Activated naive CD8-positive, alpha-beta T cell treated with anti-CD3 and anti-CD28 coated beads for 36 hours (primary cell): ENCODE data around the gene GRHL1. TPM values are rescaled to one million over a fixed set of nuclear protein-coding genes. Genes with fewer than 3 reads are reported as not detected.
A peak's percentile ranks its signal among the peaks of the same experiment; 100 is the strongest.

Experiments
- DNase-seq: peaks from one replicate; pipeline ENCODE4 v3.0.0; 2021
- H3K27ac Mint-ChIP-seq: one replicate; pipeline ENCODE4 v1.8.0; 2022; ENCODE audit warnings: mild to moderate bottlenecking, moderate library complexity, mixed read lengths
- H3K27me3 Mint-ChIP-seq: one replicate; pipeline ENCODE4 v1.8.0; 2022; ENCODE audit warnings: mild to moderate bottlenecking, mixed read lengths
- H3K36me3 Mint-ChIP-seq: one replicate; pipeline ENCODE4 v1.8.0; 2021; ENCODE audit warnings: mild to moderate bottlenecking, mixed read lengths
- H3K4me1 Mint-ChIP-seq: one replicate; pipeline ENCODE4 v1.8.0; 2021; ENCODE audit warnings: mixed read lengths
- H3K4me3 Mint-ChIP-seq: one replicate; pipeline ENCODE4 v1.8.0; 2022; ENCODE audit warnings: mild to moderate bottlenecking, moderate library complexity, mixed read lengths
- H3K9me3 Mint-ChIP-seq: one replicate; pipeline ENCODE4 v1.8.0; 2022; ENCODE audit warnings: mixed read lengths
- total RNA-seq, 2 experiments: library from RNA; stranded (reverse); gene quantifications; one replicate each; pipeline ENCODE4 v1.2.3, GENCODE V29; 2021

GRHL1 gene
- total RNA-seq, 2 experiments from 2014 or later: 0.49 to 0.76 TPM

- Mint-ChIP-seq H3K9me3 (no peaks in the 10 kb centered on the region), H3K27ac (no peak overlapping the region), H3K4me3 (no peak overlapping the region), H3K4me1 (no peaks in the 10 kb centered on the region), H3K27me3 (peaks cover 1% of the 10 kb centered on the region), H3K36me3 (no peaks in the 10 kb centered on the region)
- no peak for DNase-seq
These were observed 10.1 kb upstream of the GRHL1 start for GRCh38 chr2:9941196-9941995.

GRCh38 chr2:9941996-9942390 is 9.5 kb upstream of the GRHL1 start:
- no peaks in the 10 kb centered on the region for H3K9me3 Mint-ChIP-seq
- no peak for DNase-seq
- no peaks in the 10 kb centered on the region for H3K4me1 Mint-ChIP-seq
- no peaks in the 10 kb centered on the region for H3K36me3 Mint-ChIP-seq
- H3K27me3 Mint-ChIP-seq: peaks cover 3% of the 10 kb centered on the region
- no peak overlapping the region for H3K4me3 Mint-ChIP-seq
- H3K27ac Mint-ChIP-seq: no peak overlapping the region

- DNase-seq: no peak
- Mint-ChIP-seq H3K4me1 (no peaks in the 10 kb centered on the region), H3K9me3 (no peaks in the 10 kb centered on the region), H3K27me3 (peaks cover 10% of the 10 kb centered on the region), H3K4me3 (no peak overlapping the region), H3K36me3 (no peaks in the 10 kb centered on the region), H3K27ac (no peak overlapping the region)
These were observed 7.1 kb upstream of the GRHL1 start for GRCh38 chr2:9944330-9944758.

- no peaks in the 10 kb centered on the region for H3K9me3 Mint-ChIP-seq
- peaks cover 20% of the 10 kb centered on the region for H3K27me3 Mint-ChIP-seq
- no peaks in the 10 kb centered on the region for H3K36me3 Mint-ChIP-seq
- H3K27ac Mint-ChIP-seq: no peak overlapping the region
- H3K4me3 Mint-ChIP-seq: no peak overlapping the region
- no peak for DNase-seq
- no peaks in the 10 kb centered on the region for H3K4me1 Mint-ChIP-seq
These were observed 5.9 kb upstream of the GRHL1 start for GRCh38 chr2:9945596-9945995.

GRCh38 chr2:9946076-9946475 is 5.4 kb upstream of the GRHL1 start:
- Mint-ChIP-seq H3K36me3 (no peaks in the 10 kb centered on the region), H3K9me3 (no peaks in the 10 kb centered on the region), H3K4me1 (no peaks in the 10 kb centered on the region), H3K4me3 (no peak overlapping the region), H3K27me3 (peaks cover 21% of the 10 kb centered on the region), H3K27ac (no peak overlapping the region)
- no peak for DNase-seq

GRCh38 chr2:9946818-9947217 is 4.7 kb upstream of the GRHL1 start:
- Mint-ChIP-seq H3K9me3 (no peaks in the 10 kb centered on the region), H3K4me3 (no peak overlapping the region), H3K27me3 (peaks cover 21% of the 10 kb centered on the region), H3K4me1 (no peaks in the 10 kb centered on the region), H3K27ac (no peak overlapping the region), H3K36me3 (no peaks in the 10 kb centered on the region)
- no peak for DNase-seq

- Mint-ChIP-seq H3K4me1 (peaks cover 5% of the 10 kb centered on the region), H3K36me3 (no peaks in the 10 kb centered on the region), H3K27me3 (peaks cover 37% of the 10 kb centered on the region), H3K4me3 (no peak overlapping the region), H3K9me3 (no peaks in the 10 kb centered on the region), H3K27ac (no peak overlapping the region)
- no peak for DNase-seq
These were observed 2.8 kb upstream of the GRHL1 start for GRCh38 chr2:9948721-9949120.

GRCh38 chr2:9949239-9949991 is 2.1 kb upstream of the GRHL1 start:
- Mint-ChIP-seq H3K4me3 (peak overlapping the region; percentile 4), H3K27me3 (peaks cover 42% of the 10 kb centered on the region), H3K27ac (no peak overlapping the region), H3K36me3 (no peaks in the 10 kb centered on the region), H3K9me3 (no peaks in the 10 kb centered on the region), H3K4me1 (peaks cover 5% of the 10 kb centered on the region)
- DNase-seq: no peak

GRCh38 chr2:9949992-9950520 is 1.4 kb upstream of the GRHL1 start:
- Mint-ChIP-seq H3K36me3 (no peaks in the 10 kb centered on the region), H3K27me3 (peaks cover 46% of the 10 kb centered on the region), H3K4me3 (peak overlapping the region; percentile 80), H3K9me3 (no peaks in the 10 kb centered on the region), H3K27ac (no peak overlapping the region), H3K4me1 (peaks cover 5% of the 10 kb centered on the region)
- DNase-seq: no peak

- Mint-ChIP-seq H3K4me3 (peak overlapping the region; percentile 80), H3K4me1 (peaks cover 5% of the 10 kb centered on the region), H3K36me3 (no peaks in the 10 kb centered on the region), H3K9me3 (no peaks in the 10 kb centered on the region), H3K27ac (no peak overlapping the region), H3K27me3 (peaks cover 46% of the 10 kb centered on the region)
- peak; percentile 50 for DNase-seq
These were observed 797 bp upstream of the GRHL1 start for GRCh38 chr2:9950521-9951271.

- Mint-ChIP-seq H3K9me3 (no peaks in the 10 kb centered on the region), H3K27ac (no peak overlapping the region), H3K4me3 (peak overlapping the region; percentile 70), H3K4me1 (peaks cover 5% of the 10 kb centered on the region), H3K36me3 (no peaks in the 10 kb centered on the region), H3K27me3 (peaks cover 46% of the 10 kb centered on the region)
- no peak for DNase-seq
These were observed 296 bp upstream of the GRHL1 start for GRCh38 chr2:9951272-9951521.

GRCh38 chr2:9952286-9952737 is 819 bp downstream of the GRHL1 start:
- Mint-ChIP-seq H3K9me3 (no peaks in the 10 kb centered on the region), H3K27me3 (peaks cover 48% of the 10 kb centered on the region), H3K36me3 (no peaks in the 10 kb centered on the region), H3K4me3 (peak overlapping the region; percentile 66), H3K27ac (no peak overlapping the region), H3K4me1 (peaks cover 5% of the 10 kb centered on the region)
- DNase-seq: no peak

GRCh38 chr2:9952856-9953503 is 1.5 kb downstream of the GRHL1 start:
- Mint-ChIP-seq H3K4me3 (no peak overlapping the region), H3K4me1 (peaks cover 5% of the 10 kb centered on the region), H3K27ac (no peak overlapping the region), H3K27me3 (peaks cover 55% of the 10 kb centered on the region), H3K9me3 (no peaks in the 10 kb centered on the region), H3K36me3 (no peaks in the 10 kb centered on the region)
- DNase-seq: no peak

- Mint-ChIP-seq H3K4me3 (no peak overlapping the region), H3K27ac (no peak overlapping the region), H3K27me3 (peaks cover 49% of the 10 kb centered on the region), H3K36me3 (no peaks in the 10 kb centered on the region), H3K9me3 (no peaks in the 10 kb centered on the region), H3K4me1 (peaks cover 5% of the 10 kb centered on the region)
- no peak for DNase-seq
These were observed 2.6 kb downstream of the GRHL1 start for GRCh38 chr2:9954136-9954535.

GRCh38 chr2:9958057-9958456 is 6.6 kb downstream of the GRHL1 start:
- H3K27ac Mint-ChIP-seq: no peak overlapping the region
- no peaks in the 10 kb centered on the region for H3K4me1 Mint-ChIP-seq
- no peaks in the 10 kb centered on the region for H3K36me3 Mint-ChIP-seq
- peaks cover 28% of the 10 kb centered on the region for H3K27me3 Mint-ChIP-seq
- no peak overlapping the region for H3K4me3 Mint-ChIP-seq
- no peaks in the 10 kb centered on the region for H3K9me3 Mint-ChIP-seq
- no peak for DNase-seq
